Keratinocyte (primary cell): ENCODE data around the gene ELANE.
"Not testable (repeated sequence)": the region's sequence is repeated elsewhere in the genome, so short reads cannot be mapped to it uniquely, and the experiment has no call there.

ENCODE experiments used
- CTCF ChIP-seq, 3 experiments: IDR thresholded peaks in 1 of 3; conservative IDR thresholded peaks in 1 of 3; optimal IDR thresholded peaks in 1 of 3; 2 replicates in 2 of 3; 3 replicates in 1 of 3; pipeline versions ENCODE3 to v1.5.1; 2011; ENCODE audit warnings: low read length in 3 of 3, mild to moderate bottlenecking in 3 of 3, moderate library complexity in 2 of 3, control low read depth in 1 of 3, inconsistent platforms in 1 of 3; ENCODE audit not compliant: insufficient read depth in 2 of 3; ENCODE audit errors: extremely low read depth in 1 of 3
- EZH2 ChIP-seq: IDR thresholded peaks from one replicate; pipeline ENCODE4 v1.6.1; 2012; ENCODE audit warnings: inconsistent platforms, mild to moderate bottlenecking, low read length, moderate library complexity

- not testable (repeated sequence) for TF ChIP-seq CTCF (optimal IDR thresholded peaks at IDR 0.05 in 1 of 3, IDR thresholded peaks at IDR 0.05 in 1 of 3, conservative IDR thresholded peaks at IDR 0.05 in 1 of 3; ENCODE audit: extremely low read depth in 1 of 3, insufficient read depth in 2 of 3, low read length in 3 of 3); EZH2
Observed at GRCh38 chr19:820212-820611, 31.9 kb upstream of the ELANE start.
